HG03469 (cell line): ENCODE data around the gene ZNF503.

ENCODE experiments used
- ATAC-seq: cut with Tn5 transposase; IDR thresholded peaks from one replicate; pipeline ENCODE4 v1.9.1; 2021; ENCODE audit warnings: mild to moderate bottlenecking, moderate library complexity, moderate number of reproducible peaks; ENCODE audit not compliant: unreplicated experiment

Gene ZNF503, protein sequence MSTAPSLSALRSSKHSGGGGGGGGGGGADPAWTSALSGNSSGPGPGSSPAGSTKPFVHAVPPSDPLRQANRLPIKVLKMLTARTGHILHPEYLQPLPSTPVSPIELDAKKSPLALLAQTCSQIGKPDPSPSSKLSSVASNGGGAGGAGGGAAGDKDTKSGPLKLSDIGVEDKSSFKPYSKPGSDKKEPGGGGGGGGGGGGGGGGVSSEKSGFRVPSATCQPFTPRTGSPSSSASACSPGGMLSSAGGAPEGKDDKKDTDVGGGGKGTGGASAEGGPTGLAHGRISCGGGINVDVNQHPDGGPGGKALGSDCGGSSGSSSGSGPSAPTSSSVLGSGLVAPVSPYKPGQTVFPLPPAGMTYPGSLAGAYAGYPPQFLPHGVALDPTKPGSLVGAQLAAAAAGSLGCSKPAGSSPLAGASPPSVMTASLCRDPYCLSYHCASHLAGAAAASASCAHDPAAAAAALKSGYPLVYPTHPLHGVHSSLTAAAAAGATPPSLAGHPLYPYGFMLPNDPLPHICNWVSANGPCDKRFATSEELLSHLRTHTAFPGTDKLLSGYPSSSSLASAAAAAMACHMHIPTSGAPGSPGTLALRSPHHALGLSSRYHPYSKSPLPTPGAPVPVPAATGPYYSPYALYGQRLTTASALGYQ

DNA sequence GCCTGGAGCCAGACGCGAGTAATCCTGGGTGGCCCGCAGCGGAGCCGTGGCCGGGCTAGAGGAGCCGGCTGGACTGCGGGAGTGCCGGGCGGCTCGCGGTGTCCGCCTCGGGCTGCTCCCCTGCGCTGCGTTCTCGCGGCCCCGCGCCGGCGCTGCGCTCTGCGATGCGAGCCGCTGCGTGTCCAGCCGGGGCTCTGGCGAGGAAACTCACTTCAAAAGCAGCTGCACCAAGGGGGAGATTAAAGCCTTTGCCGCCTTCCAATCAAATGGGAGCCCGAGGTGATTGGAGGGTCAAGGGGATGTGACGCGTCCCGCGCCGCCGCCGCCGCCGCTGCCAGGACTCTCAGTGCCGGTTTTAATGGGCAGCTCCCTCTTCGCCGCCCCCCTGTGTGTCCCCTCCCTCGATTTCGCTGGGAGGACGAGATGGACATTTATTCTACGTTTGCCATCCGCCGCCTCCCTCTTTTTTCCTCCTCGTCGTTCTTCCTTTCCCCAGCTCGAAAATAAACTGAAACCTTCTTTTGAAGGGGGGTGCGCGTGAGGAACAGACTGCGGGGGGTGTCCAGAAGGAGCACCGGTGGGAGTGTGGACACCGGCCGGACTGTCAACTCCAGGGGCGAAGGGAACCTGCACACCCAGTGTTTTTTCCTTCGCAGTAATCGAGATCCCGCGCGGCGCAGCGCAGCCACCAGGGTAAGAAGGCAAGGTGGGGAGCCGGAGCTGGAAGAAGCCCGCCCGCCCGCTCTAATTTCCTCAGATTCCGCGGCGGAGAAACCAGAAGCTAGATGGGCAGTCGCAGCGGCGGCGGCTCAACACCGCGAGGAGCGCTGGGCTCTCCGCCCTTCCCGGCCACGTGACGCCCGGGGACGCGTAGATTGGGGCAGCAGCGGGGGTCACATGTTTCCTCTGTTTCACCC, at the start of gene ZNF503:
TSS of gene ZNF503 (minus strand) at position 196 of the 917 bp plus-strand sequence. CDS start 345 bp downstream, outside the sequence.
- peak; percentile 43 for ATAC-seq

- no peak for ATAC-seq
Observed at GRCh38 chr10:75450644-75451640, 49.4 kb upstream of the ZNF503 start.

- no peak for ATAC-seq
Observed at GRCh38 chr10:75450075-75450445, 48.5 kb upstream of the ZNF503 start.

GRCh38 chr10:75449382-75450074, 48.0 kb upstream of the ZNF503 start:
- no peak for ATAC-seq

- no peak for ATAC-seq
Observed at GRCh38 chr10:75448166-75448565, 46.6 kb upstream of the ZNF503 start.

DNA sequence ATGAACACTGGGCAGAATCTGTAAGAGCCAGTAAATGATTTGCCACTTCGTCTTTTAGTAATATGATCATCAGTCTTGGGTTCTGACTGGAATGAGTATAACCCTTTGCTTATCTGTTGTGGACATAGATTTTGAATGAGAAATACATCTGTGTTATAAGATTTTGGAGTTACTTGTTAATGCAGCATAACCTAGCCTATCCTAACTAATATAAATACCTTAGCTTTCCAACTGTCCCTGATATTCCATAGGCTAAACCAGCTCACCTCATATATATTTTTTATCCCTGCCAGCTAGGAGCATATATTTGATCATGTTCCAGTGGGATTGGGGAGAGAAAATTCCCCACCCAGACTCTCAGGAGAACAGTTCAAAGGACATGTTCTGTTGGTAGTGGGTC, 44.9 kb upstream of the ZNF503 start:
- ATAC-seq = no peak

DNA sequence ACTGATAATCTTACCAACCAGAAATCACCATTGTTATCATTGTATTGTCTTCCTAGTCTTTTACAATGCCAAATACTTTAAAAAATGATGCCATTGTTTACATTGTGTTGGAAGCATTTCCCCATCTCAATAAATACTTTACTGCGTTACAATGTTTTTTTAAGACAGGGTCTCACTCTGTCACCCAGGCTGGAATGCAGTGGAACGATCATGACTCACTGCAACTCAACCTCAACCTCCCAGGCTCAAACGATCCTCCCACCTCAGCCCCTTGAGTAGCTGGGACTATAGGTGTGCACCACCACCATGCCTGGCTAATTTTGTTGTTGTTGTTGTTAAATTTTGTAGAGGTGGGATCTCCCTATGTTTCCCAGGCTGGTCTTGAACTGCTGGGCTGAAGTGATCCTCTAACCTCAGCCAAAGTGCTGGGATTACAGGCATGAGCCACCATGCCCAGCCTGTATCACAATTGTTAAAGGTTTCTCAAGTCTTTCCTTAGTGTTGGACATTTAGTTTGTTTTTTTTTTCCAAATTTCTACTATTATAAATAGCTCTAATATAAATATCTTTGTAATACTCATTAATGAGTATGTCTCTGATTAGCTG, 43.3 kb upstream of the ZNF503 start:
- ATAC-seq = no peak

DNA sequence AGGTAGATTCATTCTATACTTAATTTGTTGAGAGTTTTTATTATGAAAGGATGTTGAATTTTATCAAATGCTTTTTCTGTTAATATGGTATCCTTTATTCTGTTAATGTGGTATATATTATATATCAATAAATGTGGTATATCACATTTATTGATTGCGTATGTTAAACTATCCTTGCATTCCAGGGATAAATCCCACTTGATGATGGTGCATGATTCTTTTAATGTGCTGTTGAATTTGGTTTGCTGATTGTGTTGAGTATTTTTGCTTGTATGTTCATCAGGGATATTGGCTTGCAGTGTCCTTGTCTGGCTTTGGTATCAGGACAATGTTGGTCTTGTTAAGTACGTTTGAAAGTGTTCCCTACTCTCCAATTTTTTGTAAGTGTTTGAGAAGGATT, 41.8 kb upstream of the ZNF503 start:
- no peak for ATAC-seq

GRCh38 chr10:75441682-75442081, 40.1 kb upstream of the ZNF503 start:
- no peak for ATAC-seq

DNA sequence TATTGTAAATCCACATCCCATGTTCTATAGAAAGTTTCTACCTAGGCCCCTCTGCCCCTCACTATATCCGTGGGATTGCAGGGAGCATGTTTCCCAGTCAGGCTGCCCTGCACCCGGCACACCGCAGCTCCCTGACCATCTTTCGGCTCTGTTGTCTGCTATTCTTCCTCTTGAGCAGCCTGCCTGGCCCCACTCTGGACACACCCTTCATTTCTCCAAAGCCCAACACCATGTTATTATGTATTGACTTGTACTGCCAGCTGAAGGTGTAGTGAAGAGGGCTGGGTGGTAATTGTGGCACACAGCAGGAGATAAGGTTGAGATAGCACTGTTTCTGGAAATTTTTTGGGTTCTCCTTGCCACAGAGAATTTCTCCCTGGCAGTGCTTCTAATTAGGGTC, 39.6 kb upstream of the ZNF503 start:
- ATAC-seq = no peak

DNA sequence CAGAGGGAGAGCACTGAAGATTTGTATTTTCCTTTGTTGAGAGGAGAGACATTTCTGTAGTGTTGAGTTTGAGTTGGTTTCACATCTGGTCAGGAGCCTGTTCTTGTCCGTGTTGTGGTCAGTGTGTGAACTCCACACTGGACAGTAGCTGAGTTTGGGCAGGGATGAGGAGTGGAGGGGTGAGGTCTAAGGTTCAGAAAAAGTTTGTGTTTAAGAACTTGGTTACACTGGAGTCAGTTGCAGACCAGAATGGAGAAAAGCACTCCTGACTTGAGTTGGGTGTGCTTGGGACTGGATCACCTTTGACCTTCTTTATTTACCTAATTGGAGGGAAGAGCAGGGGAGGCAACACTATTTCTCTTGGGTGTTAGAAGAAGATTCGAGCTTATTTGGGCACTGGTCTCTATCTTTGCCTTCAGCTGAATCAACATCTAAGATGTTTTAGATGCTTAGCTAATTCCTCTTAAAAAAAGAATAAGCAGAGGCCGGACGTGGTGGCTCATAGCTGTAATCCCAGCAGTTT, 38.8 kb upstream of the ZNF503 start:
- no peak for ATAC-seq

- no peak for ATAC-seq
Observed at GRCh38 chr10:75439811-75440210, 38.2 kb upstream of the ZNF503 start.

- no peak for ATAC-seq
Observed at GRCh38 chr10:75438275-75438674, 36.7 kb upstream of the ZNF503 start.

DNA sequence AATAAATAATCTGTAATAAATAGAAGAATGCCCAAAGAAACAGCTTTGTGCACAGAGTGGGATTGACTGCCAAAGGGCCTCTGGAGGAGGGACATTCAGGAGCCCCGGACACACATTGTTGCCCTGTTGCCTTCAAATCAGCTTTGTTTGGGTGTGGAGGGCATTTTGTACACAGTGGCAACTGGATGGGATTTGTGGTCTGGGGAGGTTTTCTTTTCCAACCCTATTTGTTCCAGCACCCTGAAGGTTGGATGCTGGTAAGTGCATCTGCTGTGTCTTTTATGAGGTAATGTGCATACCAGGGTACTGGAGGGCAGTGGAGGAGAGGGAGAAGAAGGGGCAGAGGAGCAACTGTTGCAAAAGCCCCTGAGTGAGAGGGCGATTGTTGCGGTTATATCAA, 36.1 kb upstream of the ZNF503 start:
- no peak for ATAC-seq

- ATAC-seq = no peak
Observed at GRCh38 chr10:75436896-75437295, 35.3 kb upstream of the ZNF503 start.

DNA sequence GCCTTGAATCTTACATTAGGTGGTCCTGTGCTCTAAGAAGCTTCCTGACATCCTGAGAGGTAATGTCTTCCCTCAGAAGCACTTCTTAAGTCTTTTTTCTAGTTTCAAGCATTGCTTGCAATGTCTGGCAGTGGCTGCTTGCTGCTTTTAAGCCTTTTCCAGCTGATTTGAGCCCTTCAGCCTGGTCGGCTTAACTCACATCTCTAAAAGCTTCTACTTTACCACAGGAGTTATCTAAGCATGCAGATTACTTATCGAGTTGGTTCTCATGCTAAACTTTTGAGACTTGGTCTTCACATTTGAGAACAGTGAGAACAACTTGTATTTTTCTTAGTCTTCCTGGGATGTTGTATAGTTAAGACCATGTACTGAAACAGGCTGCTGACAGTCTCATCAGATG, 33.7 kb upstream of the ZNF503 start:
- ATAC-seq = no peak

DNA sequence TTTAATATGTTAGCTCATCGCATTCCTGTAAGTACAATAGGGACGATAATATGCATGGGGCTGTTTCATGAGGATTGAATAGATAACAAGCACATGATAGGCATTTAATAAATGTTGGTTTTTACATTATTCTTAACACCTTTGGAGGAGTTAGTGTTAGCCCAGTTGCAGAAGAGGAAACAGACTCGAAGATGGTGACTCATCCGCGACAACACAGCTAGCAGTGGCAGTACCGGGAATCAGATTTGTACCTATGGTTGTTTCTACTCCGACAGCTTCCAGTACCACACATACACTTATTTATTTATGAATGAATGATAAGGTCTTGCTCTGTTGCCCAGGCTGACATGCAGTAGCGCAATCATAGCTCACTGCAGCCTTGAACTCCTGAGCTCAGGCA, 32.7 kb upstream of the ZNF503 start:
- ATAC-seq = no peak

GRCh38 chr10:75433216-75433615, 31.7 kb upstream of the ZNF503 start:
- no peak for ATAC-seq

DNA sequence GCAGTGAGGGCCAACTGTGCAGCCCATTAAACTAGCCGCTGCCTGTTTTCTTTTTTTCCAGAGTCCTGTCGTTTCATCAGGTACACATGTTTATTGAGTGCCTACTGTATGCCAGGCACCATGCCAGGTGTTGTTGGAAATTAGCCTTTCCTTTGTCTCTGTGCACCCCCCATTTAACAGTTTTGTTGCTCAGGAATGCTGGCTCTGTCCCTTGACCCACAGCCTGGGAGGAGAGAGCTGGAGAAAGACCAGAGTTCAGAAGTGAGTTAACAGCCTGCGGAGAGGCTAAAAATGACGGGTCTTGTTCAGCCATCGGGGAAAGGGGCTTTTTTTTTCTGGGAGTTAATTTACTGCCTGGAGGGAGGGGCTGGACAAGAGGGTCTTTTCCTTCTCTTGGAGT, 31.2 kb upstream of the ZNF503 start:
- ATAC-seq = no peak
